SIG-M5 treated with dmso at 0.1 percent for 504 hours (cell line): ENCODE measurements around the gene PPP1R14B.
"Not testable (repeated sequence)": the region's sequence is repeated elsewhere in the genome, so short reads cannot be mapped to it uniquely, and the experiment has no call there.

Experiments used
- DNase-seq: peaks from one replicate; lab custom pipeline; 2025; ENCODE audit not compliant: unreplicated experiment; lab: John Stamatoyannopoulos, UW

Gene PPP1R14B

GRCh38 chr11:64246621-64246870 is 197 bp downstream of the PPP1R14B start:
- not testable (repeated sequence) for DNase-seq

- DNase-seq: peak; percentile 60
Measured at GRCh38 chr11:64245797-64246620, 734 bp downstream of the PPP1R14B start.

- DNase-seq: peak; percentile 41
Measured at GRCh38 chr11:64245401-64245796, 1.3 kb downstream of the PPP1R14B start.

GRCh38 chr11:64244966-64245365 is 1.8 kb downstream of the PPP1R14B start:
- no peak for DNase-seq

- no peak for DNase-seq
Measured at GRCh38 chr11:64244107-64244506, 2.6 kb downstream of the PPP1R14B start.

- DNase-seq: no peak
Measured at GRCh38 chr11:64243236-64243854, 3.4 kb downstream of the PPP1R14B start.

- peak; percentile 97 for DNase-seq
Measured at GRCh38 chr11:64241491-64242374, 5.0 kb downstream of the PPP1R14B start.

GRCh38 chr11:64241241-64241490 is 5.6 kb downstream of the PPP1R14B start:
- DNase-seq: no peak

- peak; percentile 88 for DNase-seq
Measured at GRCh38 chr11:64240435-64241240, 6.1 kb downstream of the PPP1R14B start, which contains the start of gene FKBP2. TSS of gene FKBP2 (plus strand) at chr11:64241095. CDS start at chr11:64242388, 1,293 bp downstream.

- peak; percentile 71 for DNase-seq
Measured at GRCh38 chr11:64239662-64240434, 6.9 kb downstream of the PPP1R14B start.

- peak; percentile 77 for DNase-seq
Measured at GRCh38 chr11:64238999-64239398, 7.7 kb downstream of the PPP1R14B start.

- DNase-seq: no peak
Measured at GRCh38 chr11:64238076-64238475, 8.7 kb downstream of the PPP1R14B start.

- peak; percentile 26 for DNase-seq
Measured at GRCh38 chr11:64237484-64237951, 9.2 kb downstream of the PPP1R14B start.

GRCh38 chr11:64235437-64236161 is 11.1 kb downstream of the PPP1R14B start:
- no peak for DNase-seq

- DNase-seq: no peak
Measured at GRCh38 chr11:64234647-64235379, 11.9 kb downstream of the PPP1R14B start.

GRCh38 chr11:64233913-64234586 is 12.7 kb downstream of the PPP1R14B start, which contains the start of gene VEGFB:
TSS of gene VEGFB (plus strand) at chr11:64234584. CDS start at chr11:64234834, 250 bp downstream.
- DNase-seq: peak; percentile 19

- DNase-seq: no peak
Measured at GRCh38 chr11:64232967-64233315, 13.8 kb downstream of the PPP1R14B start.
